Measurements from ENCODE around the gene ATP5PO. TPM values are rescaled to one million over a fixed set of nuclear protein-coding genes. Genes with fewer than 3 reads are reported as not detected.

Gene ATP5PO
- total and polyA plus RNA-seq, 2 of the 8 experiments (the other 6 are each of a cell fraction or from before 2014, with no cell fraction given): 251 to 267 TPM

DNA sequence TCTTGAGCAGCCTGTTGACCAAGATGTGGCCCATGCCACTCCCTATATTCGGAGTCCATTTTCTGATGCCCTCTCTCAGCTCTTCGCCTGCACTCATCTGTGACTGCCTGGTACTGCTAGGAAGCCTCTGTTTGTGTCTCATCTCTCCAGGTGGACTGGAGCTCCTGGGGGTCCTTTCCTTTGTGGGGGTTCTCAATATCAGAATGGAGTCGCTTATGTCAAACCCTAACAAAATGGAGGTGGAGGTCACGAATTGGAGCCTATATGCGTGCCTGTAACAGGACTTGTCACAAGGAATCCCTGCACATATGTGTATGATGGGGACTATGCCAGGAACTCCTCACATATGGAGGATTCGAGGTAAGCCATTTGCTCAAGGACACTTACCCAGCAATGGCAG is 46.7 kb upstream of the ATP5PO start:
- Histone ChIP-seq H2BK12ac (ENCODE audit: low read depth, low read length) (no peak overlapping the region), H3K79me1 (ENCODE audit: low read depth, low read length) (no peaks in the 10 kb centered on the region), H2BK20ac (ENCODE audit: low read length) (no peak overlapping the region), H3K4me2 (ENCODE audit: insufficient read depth in 1 of 2, low read depth in 2 of 2, low read length in 2 of 2) (no peak overlapping the region), H2BK5ac (ENCODE audit: low read depth, low read length) (no peak overlapping the region), H3K4me1 (replicated peaks in 1 of 4; ENCODE audit: control insufficient read depth in 3 of 4, insufficient read depth in 4 of 4, low read length in 3 of 4) (no peaks in the 10 kb centered on the region), H3K56ac (replicated peaks; ENCODE audit: insufficient read length, low read depth, low read length) (no peak overlapping the region), H3K27ac (ENCODE audit: low read depth, low read length) (no peak overlapping the region), H3K79me2 (ENCODE audit: control insufficient read depth in 1 of 2, insufficient read depth in 2 of 2, low read length in 2 of 2) (no peaks in the 10 kb centered on the region), H2AK5ac (ENCODE audit: low read depth, low read length) (no peak overlapping the region), H2BK15ac (ENCODE audit: low read length) (no peak overlapping the region), H3K18ac (ENCODE audit: extremely low read depth, low read length) (no peak overlapping the region), H3K23me2 (ENCODE audit: low read depth, low read length) (no peaks in the 10 kb centered on the region), H3K23ac (ENCODE audit: insufficient read length) (no peak overlapping the region), H3K9ac (replicated peaks in 1 of 4; ENCODE audit: extremely low read depth in 1 of 4, low read depth in 3 of 4, low read length in 3 of 4) (no peak overlapping the region), H3K27me3 (replicated peaks in 1 of 4; ENCODE audit: control insufficient read depth in 3 of 4, extremely low read depth in 1 of 4, insufficient read depth in 3 of 4, low read length in 3 of 4) (no peaks in the 10 kb centered on the region), H2AFZ (ENCODE audit: low read length) (no peak overlapping the region), H3K9me3 (ENCODE audit: insufficient read depth in 2 of 2, low read depth in 1 of 2, low read length in 1 of 2) (0 out of 4 replicates have a peak, but pooled peaks cover 0 to 5% of the 10 kb centered on the region in 2 experiments), H4K5ac (ENCODE audit: insufficient read length, low read depth, low read length) (no peak overlapping the region), H3K4ac (replicated peaks; ENCODE audit: insufficient read length, low read depth, low read length) (no peak overlapping the region), H4K91ac (replicated peaks; ENCODE audit: insufficient read length, low read length) (no peak overlapping the region), H3K14ac (ENCODE audit: insufficient read length) (no peak overlapping the region), H3K4me3 (ENCODE audit: extremely low read depth in 1 of 4, insufficient read depth in 2 of 4, low read depth in 3 of 4, low read length in 4 of 4) (no peak overlapping the region), H4K20me1 (replicated peaks in 1 of 2; ENCODE audit: control insufficient read depth in 1 of 2, insufficient read depth in 2 of 2, low read length in 2 of 2) (no peaks in the 10 kb centered on the region), H3K36me3 (ENCODE audit: control insufficient read depth in 2 of 4, insufficient read depth in 4 of 4, low read length in 3 of 4) (no peaks in the 10 kb centered on the region; a peak in 1 of 8 replicates), H2BK120ac (replicated peaks; ENCODE audit: low read depth, low read length) (no peak overlapping the region), H4K8ac (ENCODE audit: extremely low read depth, insufficient read depth, low read length) (no peak overlapping the region)
- WGBS, 2 experiments (ENCODE audit: extremely low coverage in 1 of 2, insufficient coverage in 1 of 2, insufficient read length in 1 of 2, insufficient replicate concordance in 2 of 2, low coverage in 1 of 2, low lambda C conversion rate in 2 of 2, missing lambda C conversion rate in 1 of 2): 88% methylated on average over 6 of the region's 6 CpGs; no CpG with 5 or more reads in 1 of the 2 experiments
- CTCF ChIA-PET (ENCODE audit: partially characterized antibody): interaction anchor here (1.2 to 1.6 kb wide), 4 partner anchors 9 to 39 kb away, joined by 3 to 12 read pairs (median 4); no protein-coding TSS in a partner anchor
- TF ChIP-seq EP300 (IDR thresholded peaks at IDR 0.05; ENCODE audit: borderline replicate concordance in 1 of 2, low read depth in 2 of 2, low read length in 2 of 2): no peak
- no peak for TF ChIP-seq EZH2 (IDR thresholded peaks at IDR 0.05; ENCODE audit: low read depth, low read length, severe bottlenecking)
- no peak for TF ChIP-seq SP4 (IDR thresholded peaks at IDR 0.05; ENCODE audit: low read length)
- TF ChIP-seq HDAC6 (IDR thresholded peaks at IDR 0.05; ENCODE audit: low read depth, low read length): no peak
- TF ChIP-seq SP1 (IDR thresholded peaks at IDR 0.05; ENCODE audit: low read depth, low read length): no peak
- TF ChIP-seq CBX5 (IDR thresholded peaks at IDR 0.05; ENCODE audit: low read depth, low read length): no peak
- TF ChIP-seq CEBPB (IDR thresholded peaks at IDR 0.05; ENCODE audit: low read depth, low read length): no peak
- TF ChIP-seq ASH2L (IDR thresholded peaks at IDR 0.05; ENCODE audit: low read length): no peak
- no peak for FAIRE-seq
- POLR2A ChIA-PET (ENCODE audit: partially characterized antibody): no interaction called here
- DNase-seq (ENCODE audit: low read depth in 1 of 2, low spot score in 2 of 2): no peak
